C4-2B (cell line): ENCODE measurements around the gene SCAMP4.

Experiments used
- CTCF ChIP-seq: fragments of 450-650 bp; conservative IDR thresholded peaks from 2 replicates; pipeline ENCODE4 v1.5.1; 2017; ENCODE audit warnings: mild to moderate bottlenecking
- ZFX ChIP-seq: fragments of 450-650 bp; IDR thresholded peaks from 2 replicates; pipeline ENCODE4 v1.6.1; 2017

- no peak for TF ChIP-seq CTCF
- TF ChIP-seq ZFX = no peak
Observed at GRCh38 chr19:1943661-1944087, 38.5 kb downstream of the SCAMP4 start.
